ENCODE results near the gene SHMT1.

SHMT1 gene

GRCh38 chr17:18280766-18281371 lies 82.5 kb downstream of the SHMT1 start:
- no peak for DNase-seq

DNA sequence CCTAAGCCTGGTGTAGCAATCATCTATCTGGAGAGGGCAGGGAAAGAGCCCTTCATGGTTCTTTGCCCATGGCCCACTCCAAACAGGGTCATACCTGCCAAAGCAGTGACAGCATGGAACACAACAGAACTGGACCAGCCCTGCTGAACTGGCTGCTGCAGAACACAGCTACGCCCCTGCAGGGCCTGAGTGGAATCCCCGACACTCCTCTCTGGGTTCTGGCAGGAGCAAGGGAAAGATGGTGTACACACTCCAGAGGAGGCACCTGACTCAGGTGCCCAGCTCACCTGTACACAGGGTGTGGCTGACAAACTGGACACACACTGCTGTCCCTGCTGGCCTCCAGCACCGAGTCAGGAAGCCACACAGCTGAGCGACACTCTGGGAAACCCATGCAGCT lies 83.1 kb downstream of the SHMT1 start:
- DNase-seq: no peak

DNA sequence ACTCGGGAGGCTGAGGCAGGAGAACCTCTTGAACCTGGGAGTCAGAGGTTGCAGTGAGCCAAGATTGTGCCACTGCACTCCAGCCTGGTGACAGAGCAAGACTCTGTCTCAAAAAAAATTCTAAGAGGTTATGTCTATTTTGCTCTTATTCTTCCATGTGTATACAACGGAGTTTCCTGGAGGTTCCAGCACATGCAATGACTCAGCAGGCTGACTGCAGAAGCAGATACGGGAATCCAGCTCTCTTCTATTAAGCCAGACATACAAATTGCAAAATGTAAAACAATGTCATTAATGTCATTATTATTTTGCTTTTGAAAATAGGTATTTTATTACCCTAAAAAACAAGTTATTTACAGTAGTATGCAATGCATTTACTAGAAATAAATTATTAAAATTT lies 84.5 kb downstream of the SHMT1 start:
- DNase-seq: no peak

All from SHP77 treated with DMSO at 0.1 percent for 48 hours (cell line).